Smooth muscle cell (in vitro differentiated cells): ENCODE data around the gene TVP23C. TPM values are rescaled to one million over a fixed set of nuclear protein-coding genes. Genes with fewer than 3 reads are reported as not detected.

Source experiments
- DNase-seq: peaks from one replicate; lab custom pipeline; 2025; ENCODE audit not compliant: unreplicated experiment; lab: John Stamatoyannopoulos, UW
- H2AFZ ChIP-seq: fragments of 200-600 bp; sonication (generic); 2 replicates; pipeline ENCODE4 v1.6.0; 2016; ENCODE audit warnings: antibody characterized with exemption, low read depth, mild to moderate bottlenecking
- H3F3A ChIP-seq: fragments of 200-600 bp; sonication (generic); 2 replicates; pipeline ENCODE4 v1.6.0; 2017; ENCODE audit warnings: antibody characterized with exemption, low read depth
- H3K27ac ChIP-seq: fragments of 200-600 bp; sonication (generic); 2 replicates; pipeline ENCODE4 v1.5.1; 2016; ENCODE audit warnings: low read depth, mild to moderate bottlenecking
- H3K27me3 ChIP-seq: fragments of 200-600 bp; sonication (generic); 2 replicates; pipeline ENCODE4 v1.6.1; 2016; ENCODE audit warnings: low read depth, mild to moderate bottlenecking
- H3K36me3 ChIP-seq: fragments of 200-600 bp; sonication (generic); 2 replicates; pipeline ENCODE4 v1.5.1; 2016; ENCODE audit warnings: low read depth
- H3K4me1 ChIP-seq: fragments of 200-600 bp; sonication (generic); 2 replicates; pipeline ENCODE4 v1.5.1; 2016; ENCODE audit warnings: low read depth
- H3K4me2 ChIP-seq: fragments of 200-600 bp; sonication (generic); 2 replicates; pipeline ENCODE4 v1.6.0; 2016; ENCODE audit warnings: mild to moderate bottlenecking
- H3K4me3 ChIP-seq: fragments of 200-600 bp; sonication (generic); 2 replicates; pipeline ENCODE4 v1.5.1; 2016; ENCODE audit warnings: mild to moderate bottlenecking
- H3K79me2 ChIP-seq: fragments of 200-600 bp; sonication (generic); 2 replicates; pipeline ENCODE4 v1.6.0; 2016; ENCODE audit warnings: low read depth, mild to moderate bottlenecking
- H3K9ac ChIP-seq: fragments of 200-600 bp; sonication (generic); 2 replicates; pipeline ENCODE4 v1.6.0; 2016; ENCODE audit warnings: low read depth
- H3K9me3 ChIP-seq: fragments of 200-600 bp; sonication (generic); replicated peaks from 2 replicates; pipeline ENCODE4 v1.5.1; 2016; ENCODE audit warnings: low read depth
- H4K20me1 ChIP-seq: fragments of 200-600 bp; sonication (generic); 2 replicates; pipeline ENCODE4 v1.6.0; 2016; ENCODE audit warnings: low read depth
- CTCF ChIP-seq: fragments of 200-600 bp; sonication (generic); IDR thresholded peaks from 2 replicates; pipeline ENCODE4 v1.5.1; 2017; ENCODE audit warnings: borderline replicate concordance, mild to moderate bottlenecking, antibody characterized with exemption; ENCODE audit not compliant: insufficient read depth, poor library complexity, severe bottlenecking
- WGBS: methylation state at CpG from one replicate; pipeline ENCODE4 v1.1.7; 2016; ENCODE audit warnings: low lambda C conversion rate; 5-methylcytosine and 5-hydroxymethylcytosine counted together
- polyA plus RNA-seq: library from polyadenylated mRNA; unstranded; fragments of >200 nt; fragmentation: Nextera tagmentation; extraction: Ambion mirVana; gene quantifications from 2 replicates; pipeline ENCODE4 v1.2.1, GENCODE V29; 2016
- total RNA-seq: library from RNA; depleted of rRNA; stranded (reverse); fragments of >200 nt; gene quantifications from 2 replicates; pipeline ENCODE4 v1.2.3, GENCODE V29; 2014

The TVP23C gene
- total and polyA plus RNA-seq, 2 experiments from 2014 or later, result 10.0 to 52.5 TPM

GRCh38 chr17:15456972-15457722 is 106.1 kb downstream of the TVP23C start:
- H3K79me2 ChIP-seq, result no peaks in the 10 kb centered on the region

GRCh38 chr17:15456496-15456895 is 106.8 kb downstream of the TVP23C start:
- Histone ChIP-seq H3K9me3 (no peaks in the 10 kb centered on the region), H3K27ac (no peak overlapping the region), H3K27me3 (no peaks in the 10 kb centered on the region), H3K36me3 (no peaks in the 10 kb centered on the region), H3K4me2 (no peak overlapping the region), H3K4me1 (no peaks in the 10 kb centered on the region), H3K4me3 (no peak overlapping the region), H4K20me1 (no peaks in the 10 kb centered on the region), H3K79me2 (no peaks in the 10 kb centered on the region), H3K9ac (no peak overlapping the region), H3F3A (no peaks in the 10 kb centered on the region), H2AFZ (no peak overlapping the region)
- TF ChIP-seq CTCF, result no peak
- WGBS, result over 99% methylated on average over 6 of the region's 6 CpGs
- no peak for DNase-seq

More at GRCh38 chr17:15456972-15457722, 106.1 kb downstream of the TVP23C start:
- no peak overlapping the region for H2AFZ ChIP-seq
- 68% methylated on average over 16 of the region's 16 CpGs for WGBS
- H3K9ac ChIP-seq, result peak overlapping the region; percentile 3
- no peaks in the 10 kb centered on the region for H3K27me3 ChIP-seq
- no peaks in the 10 kb centered on the region for H4K20me1 ChIP-seq
- TF ChIP-seq CTCF, result peak; percentile 19
- no peaks in the 10 kb centered on the region for H3F3A ChIP-seq
- H3K9me3 ChIP-seq, result no peaks in the 10 kb centered on the region
- H3K4me2 ChIP-seq, result peak overlapping the region; percentile 52
- H3K4me3 ChIP-seq, result no peak overlapping the region
- no peak for DNase-seq
- H3K4me1 ChIP-seq, result no peaks in the 10 kb centered on the region
- H3K27ac ChIP-seq, result peak overlapping the region; percentile 11
- no peaks in the 10 kb centered on the region for H3K36me3 ChIP-seq

GRCh38 chr17:15454346-15454745 is 108.9 kb downstream of the TVP23C start:
- Histone ChIP-seq H3K4me2 (no peak overlapping the region), H3K27me3 (no peaks in the 10 kb centered on the region), H2AFZ (no peak overlapping the region), H3K9ac (no peak overlapping the region), H3F3A (no peaks in the 10 kb centered on the region), H3K4me3 (no peak overlapping the region), H3K79me2 (no peaks in the 10 kb centered on the region), H3K36me3 (no peaks in the 10 kb centered on the region), H3K27ac (no peak overlapping the region), H4K20me1 (no peaks in the 10 kb centered on the region), H3K9me3 (no peaks in the 10 kb centered on the region), H3K4me1 (no peaks in the 10 kb centered on the region)
- no peak for TF ChIP-seq CTCF
- WGBS, result 96% methylated on average over 5 of the region's 5 CpGs
- DNase-seq, result no peak

- no peak overlapping the region for H3K9ac ChIP-seq
- no peaks in the 10 kb centered on the region for H3K36me3 ChIP-seq
- H3K4me2 ChIP-seq, result no peak overlapping the region
- no peak for TF ChIP-seq CTCF
- H3K27ac ChIP-seq, result no peak overlapping the region
- H3K27me3 ChIP-seq, result no peaks in the 10 kb centered on the region
- 83% methylated on average over 3 of the region's 3 CpGs for WGBS
- H3K79me2 ChIP-seq, result no peaks in the 10 kb centered on the region
- H4K20me1 ChIP-seq, result no peaks in the 10 kb centered on the region
- no peak overlapping the region for H2AFZ ChIP-seq
- no peak overlapping the region for H3K4me3 ChIP-seq
- H3K9me3 ChIP-seq, result no peaks in the 10 kb centered on the region
- H3F3A ChIP-seq, result no peaks in the 10 kb centered on the region
- DNase-seq, result no peak
- no peaks in the 10 kb centered on the region for H3K4me1 ChIP-seq
These were observed 109.5 kb downstream of the TVP23C start for GRCh38 chr17:15453782-15454181.
